A549 treated with RU486 at 1 μM for 4 hours (cell line): ENCODE data around the gene PXMP4. TPM values are rescaled to one million over a fixed set of nuclear protein-coding genes. Genes with fewer than 3 reads are reported as not detected.

ENCODE experiments used
- total RNA-seq: library from RNA; stranded (reverse); fragments of 200-300 nt; extraction: Qiagen RNA extraction; gene quantifications from 5 replicates; pipeline ENCODE4 v1.2.3, GENCODE V29; 2022; ENCODE audit warnings: low read depth

PXMP4 gene, protein sequence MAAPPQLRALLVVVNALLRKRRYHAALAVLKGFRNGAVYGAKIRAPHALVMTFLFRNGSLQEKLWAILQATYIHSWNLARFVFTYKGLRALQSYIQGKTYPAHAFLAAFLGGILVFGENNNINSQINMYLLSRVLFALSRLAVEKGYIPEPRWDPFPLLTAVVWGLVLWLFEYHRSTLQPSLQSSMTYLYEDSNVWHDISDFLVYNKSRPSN
- 4.4 to 7.1 TPM (median 6.3 TPM) in 5 replicates for total RNA-seq

DNA sequence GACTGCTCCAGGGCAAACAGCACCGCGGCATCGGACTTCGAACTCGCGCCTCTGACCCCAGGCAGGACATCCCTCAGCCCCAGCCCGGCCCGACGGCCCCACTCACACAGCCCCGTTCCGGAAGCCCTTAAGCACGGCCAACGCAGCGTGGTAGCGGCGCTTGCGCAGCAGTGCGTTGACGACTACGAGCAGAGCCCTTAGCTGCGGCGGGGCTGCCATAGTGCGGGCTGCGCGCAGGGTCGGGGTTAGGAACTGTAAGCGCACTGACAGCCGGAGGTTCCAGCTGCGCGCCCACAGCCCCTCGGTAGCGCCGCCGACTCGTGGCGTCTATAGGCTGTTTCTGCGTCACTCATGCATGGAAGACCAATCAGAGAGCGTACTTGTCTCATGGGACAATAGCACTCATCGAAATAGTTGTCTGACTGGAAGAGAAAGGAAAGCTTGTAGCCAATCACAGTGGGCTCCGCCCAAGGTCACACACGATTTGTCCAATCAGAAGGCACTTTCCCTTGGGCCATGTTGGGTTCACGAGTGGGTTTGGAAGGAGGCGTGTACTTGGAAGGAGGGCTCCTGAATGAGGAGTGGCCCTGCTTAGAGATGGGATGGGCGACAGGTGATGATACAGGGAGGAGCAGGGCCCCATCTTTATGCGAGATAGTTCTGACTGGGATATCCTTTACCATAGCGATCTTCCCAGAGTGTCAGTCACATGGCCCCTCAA is at the start of gene PXMP4:
Gene PXMP4, minus strand, starts transcription at position 322 of the 721 bp plus-strand sequence. Its CDS starts 103 bp downstream, at position 219.

DNA sequence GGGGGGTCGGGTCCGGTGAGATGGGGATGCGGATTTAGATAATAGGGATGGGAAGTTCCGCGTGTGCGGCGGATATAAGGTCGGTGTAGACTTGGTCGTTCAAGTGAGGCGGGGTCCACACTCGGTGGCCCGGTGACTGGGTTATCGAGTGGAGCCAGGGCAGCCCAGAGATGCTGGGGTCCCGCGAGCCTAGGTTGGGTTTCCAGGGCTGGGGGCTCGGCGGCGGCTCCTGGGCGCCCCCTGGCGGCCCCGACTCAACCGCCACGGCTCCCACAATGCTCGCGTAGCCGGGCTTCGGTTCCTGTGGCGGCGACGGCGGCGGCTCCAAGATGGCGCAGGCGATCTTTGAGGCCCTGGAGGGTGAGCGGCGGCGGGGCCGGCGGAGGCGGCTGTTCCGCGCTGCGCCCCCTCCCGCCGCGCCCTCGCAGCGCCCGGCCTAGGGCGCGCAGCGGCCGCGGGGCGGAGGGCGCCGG is 11.6 kb upstream of the PXMP4 start, which contains the start of gene ZNF341:
Gene ZNF341, plus strand, starts transcription at position 304 of the 473 bp plus-strand sequence. Its CDS starts 26 bp downstream, at position 330.

DNA sequence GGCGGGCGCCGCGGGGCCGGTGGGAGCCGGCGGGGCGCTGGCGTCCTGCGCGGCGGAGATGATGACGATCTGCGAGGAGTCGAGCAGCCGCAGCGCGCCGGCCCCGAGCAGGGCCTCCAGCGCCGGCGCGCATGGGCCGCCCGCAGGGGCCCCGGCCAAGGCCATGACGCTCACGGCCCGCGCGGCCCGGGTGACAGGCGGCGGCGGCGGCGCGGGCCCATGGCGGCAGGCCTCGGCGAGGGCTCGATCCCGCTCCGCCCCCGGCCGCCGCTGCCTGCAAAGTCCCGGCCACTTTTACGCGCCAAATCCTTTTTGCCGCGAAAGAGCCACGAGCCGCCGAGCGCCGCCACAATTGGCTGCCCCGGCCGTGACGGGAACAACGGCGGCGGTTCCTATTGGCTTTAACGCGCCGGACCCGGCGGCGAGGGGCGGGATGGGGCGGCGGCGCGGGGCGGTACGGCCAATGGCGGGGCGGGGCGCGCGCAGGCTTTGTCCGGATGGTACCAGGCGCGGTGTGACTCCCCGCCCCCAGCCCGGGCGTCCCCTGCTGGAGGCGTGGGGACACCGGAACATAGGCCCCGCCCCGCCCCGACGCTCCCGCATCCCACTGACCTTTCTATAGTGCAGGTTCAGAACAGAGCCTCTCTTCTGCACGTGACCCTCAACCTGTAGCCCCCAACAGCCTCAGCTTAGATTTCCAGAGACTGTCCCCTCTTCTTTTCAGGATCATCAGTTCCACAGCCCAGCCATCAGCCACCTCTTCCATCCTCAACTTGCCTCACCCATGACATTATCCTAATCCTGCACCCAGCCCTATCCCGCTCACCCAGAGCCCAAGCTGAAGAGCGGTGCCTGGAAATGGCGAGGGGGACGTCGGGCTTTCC is 33.8 kb downstream of the PXMP4 start, which contains the start of gene E2F1:
Gene E2F1, minus strand, starts transcription at position 286 of the 884 bp plus-strand sequence. Its CDS starts 121 bp downstream, at position 165.

DNA sequence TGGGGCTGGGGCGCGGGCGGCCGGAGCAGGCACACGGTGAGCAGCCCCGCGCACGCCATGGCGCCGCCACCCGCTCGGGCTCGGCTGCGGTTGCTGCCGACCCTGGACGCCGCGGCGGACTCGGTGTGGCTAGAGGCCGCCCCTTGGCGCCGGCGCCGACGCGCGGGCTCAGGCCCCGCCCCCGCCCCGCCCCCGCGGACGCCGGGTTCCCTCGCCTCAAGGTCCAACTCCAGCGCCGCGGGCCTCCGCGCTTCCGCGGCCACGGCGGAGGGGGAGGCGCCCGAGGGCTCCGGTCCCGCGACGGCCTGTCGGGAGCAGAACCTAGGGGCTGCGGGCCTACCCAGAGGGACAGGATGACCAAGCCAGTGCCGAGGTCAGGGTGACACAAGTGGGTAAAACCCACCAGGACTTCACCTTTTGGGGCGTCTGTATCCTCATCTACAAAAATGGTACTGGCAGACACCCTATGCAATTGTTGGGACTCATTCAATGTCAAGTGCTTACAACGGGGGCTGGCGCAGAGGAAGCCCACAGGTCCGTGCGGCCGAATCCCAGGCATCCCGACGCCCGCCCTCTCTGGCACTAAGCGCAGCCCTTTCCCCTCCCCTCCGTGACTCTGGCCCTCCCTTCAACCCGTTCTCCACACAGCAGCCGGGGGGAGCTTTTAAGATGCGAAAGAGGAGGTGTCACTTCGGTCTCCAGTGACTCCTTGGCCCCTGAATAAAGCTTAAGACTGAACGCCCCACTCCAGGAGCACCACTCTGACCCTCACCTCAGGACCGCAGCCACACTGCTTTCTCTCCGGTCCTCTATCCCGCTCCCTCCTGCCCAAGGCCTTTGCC is 45.6 kb downstream of the PXMP4 start, which contains the start of gene NECAB3:
Gene NECAB3, minus strand, starts transcription at position 135 of the 842 bp plus-strand sequence. Its CDS starts 76 bp downstream, at position 59.

DNA sequence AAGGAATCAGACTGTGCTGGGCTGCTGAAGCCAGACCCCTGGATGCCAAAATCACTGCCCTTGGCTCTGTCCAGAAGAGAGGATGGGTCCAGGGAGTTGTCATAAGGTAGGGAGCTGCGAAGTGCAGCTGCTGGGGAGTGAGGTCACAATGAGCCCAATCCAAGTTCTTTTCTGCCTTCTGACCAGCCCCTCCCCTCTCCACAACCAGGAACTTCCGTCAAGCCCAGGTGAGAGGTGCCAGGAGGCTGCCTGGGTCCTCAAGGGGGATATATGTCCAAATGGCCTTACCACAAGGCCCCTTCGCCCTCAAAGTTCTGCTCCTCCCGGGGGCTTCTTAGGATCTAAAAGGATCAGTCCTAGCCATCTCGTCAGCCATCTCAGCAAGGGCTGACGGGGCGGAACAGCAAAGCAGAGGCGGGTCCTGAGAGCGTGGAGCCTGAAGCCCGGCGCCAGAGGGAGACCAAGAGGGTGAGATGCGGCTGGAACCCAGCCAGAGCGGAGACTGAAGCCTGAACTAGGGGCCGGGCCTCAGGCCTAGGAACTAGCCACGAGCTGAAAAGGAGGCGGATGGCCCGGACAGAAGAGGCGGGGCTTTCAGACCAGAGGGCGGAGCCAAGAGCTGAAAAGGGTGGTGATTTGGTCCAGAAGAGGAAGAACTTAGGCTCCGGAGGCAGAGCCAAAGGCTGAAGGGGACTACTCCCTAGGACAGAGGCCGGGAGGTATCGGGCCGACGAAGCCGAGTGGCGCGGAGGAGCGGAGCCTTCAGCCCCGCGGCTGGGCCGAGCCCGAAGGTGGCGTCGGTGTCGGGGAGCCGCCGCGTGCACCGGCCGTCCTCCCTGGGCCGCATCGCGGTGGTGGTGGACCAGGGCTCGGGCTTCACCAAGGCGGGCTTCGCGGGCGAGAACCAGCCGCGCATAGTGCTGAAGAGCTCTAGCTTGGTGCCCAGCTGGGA is 53.5 kb downstream of the PXMP4 start, which contains the start of gene ACTL10:
Gene ACTL10, plus strand, starts transcription at position 651 of the 952 bp plus-strand sequence. CDS start 555 bp downstream, outside the sequence.

DNA sequence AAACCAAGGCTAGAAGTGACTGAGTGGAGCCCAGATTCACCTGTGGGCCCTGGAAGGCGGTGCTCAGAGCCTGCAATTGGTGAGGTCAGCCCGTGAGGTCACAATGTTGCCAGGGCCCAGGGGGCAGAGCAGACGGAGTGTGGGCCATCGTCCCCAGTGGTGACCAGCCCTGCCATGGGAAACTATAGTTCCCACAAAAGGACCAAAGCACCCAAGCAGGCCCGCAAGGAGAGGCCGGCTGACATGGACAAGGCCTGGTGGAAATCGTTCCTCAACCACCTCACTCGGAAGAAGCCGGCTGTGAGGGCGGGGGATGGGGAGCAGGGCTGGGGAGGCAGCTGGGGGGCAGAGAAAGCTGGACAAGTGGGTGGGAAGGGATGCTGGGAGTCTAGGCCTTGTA is 57.9 kb downstream of the PXMP4 start, which contains the start of gene C20orf144:
Gene C20orf144, plus strand, starts transcription at position 156 of the 400 bp plus-strand sequence. Its CDS starts 19 bp downstream, at position 175.

Other genes starting within 250 kb of the PXMP4 start
- gene CBFA2T2, start 230.2 kb downstream of the PXMP4 start, total RNA-seq = 3.8 to 7.4 TPM (median 6.3 TPM) in 5 replicates
- 0.07 to 0.13 TPM (median 0.09 TPM) in 4 of 5 replicates, not detected in the other for gene C20orf144, start 58.0 kb downstream of the PXMP4 start, total RNA-seq
- gene ACTL10, start 53.4 kb downstream of the PXMP4 start, total RNA-seq = not detected in 5 replicates
- 8.5 to 15.1 TPM (median 14.4 TPM) in 5 replicates for gene NECAB3, start 45.9 kb downstream of the PXMP4 start, total RNA-seq
- gene E2F1, start 33.9 kb downstream of the PXMP4 start, total RNA-seq = 21.9 to 33.6 TPM (median 32.9 TPM) in 5 replicates
- 2.7 to 4.2 TPM (median 4.0 TPM) in 5 replicates for gene ZNF341, start 11.7 kb upstream of the PXMP4 start, total RNA-seq
- gene CHMP4B, start 91.0 kb upstream of the PXMP4 start, total RNA-seq = 183 to 211 TPM (median 188 TPM) in 5 replicates